HCT116 (cell line): Measurements from ENCODE around the gene GOLIM4. TPM values are rescaled to one million over a fixed set of nuclear protein-coding genes. Genes with fewer than 3 reads are reported as not detected.
A peak's percentile ranks its signal among the peaks of the same experiment; 100 is the strongest.
"Not testable (repeated sequence)": the region's sequence is repeated elsewhere in the genome, so short reads cannot be mapped to it uniquely, and the experiment has no call there.

Experiments used
- ATAC-seq: fragments of 200-7000 bp; cut with Tn5 transposase; 2 replicates; pipeline ENCODE4 v1.9.1; 2020; ENCODE audit warnings: mild to moderate bottlenecking, moderate library complexity
- BruUV-seq: library from RNA; stranded (reverse); fragments of 400-500 nt; replicated peaks from 2 replicates; lab custom pipeline; 2021; lab: Mats Ljungman, UMichigan
- CTCF ChIA-PET: fragments of 300-600 bp; sonication (Branson Sonifier 250); formaldehyde crosslinking; loops from one replicate; lab custom pipeline; 2021; ENCODE audit warnings: antibody characterized with exemption; lab: Charles Lee
- POLR2A ChIA-PET: fragments of 300-600, 350-600 bp; sonication (Branson Sonifier 250); formaldehyde crosslinking; loops from one replicate; lab custom pipeline; 2021; ENCODE audit warnings: antibody characterized with exemption; lab: Charles Lee
- RAD21 ChIA-PET, 2 experiments: fragments of 300-600 bp; sonication (Branson Sonifier 250); formaldehyde crosslinking; loops; one replicate each; lab custom pipeline; 2023; ENCODE audit warnings: low total read pairs in 2 of 2; ENCODE audit not compliant: uncharacterized antibody in 2 of 2, unreplicated experiment in 2 of 2, low non-redundant PET in 1 of 2; lab: Charles Lee
- DNase-seq: peaks from one replicate; pipeline ENCODE4 v3.0.0-alpha.2; 2010; ENCODE audit warnings: low read depth, low spot score
- H2AFZ ChIP-seq: fragments of 200-600 bp; shearing (Covaris generic), sonication (generic); 2 replicates; pipeline ENCODE4 v1.6.1; 2017; ENCODE audit warnings: low read depth, mixed run types, mixed read lengths, antibody characterized with exemption, low read length; ENCODE audit not compliant: poor library complexity, severe bottlenecking
- H3K27ac ChIP-seq: 2 replicates; pipeline ENCODE4 v1.5.1; 2012; ENCODE audit warnings: low read depth, low read length
- H3K27me3 ChIP-seq: fragments of 200-600 bp; sonication (generic); 2 replicates; pipeline ENCODE4 v1.6.1; 2016; ENCODE audit warnings: mixed run types, low read length, mixed read lengths; ENCODE audit not compliant: insufficient read depth
- H3K36me3 ChIP-seq, 2 experiments: fragments of 200-500 bp in 1 of 2; fragments of 200-600 bp in 1 of 2; sonication (Bioruptor generic) in 1 of 2; sonication (generic) in 1 of 2; 2 replicates each; pipeline versions ENCODE4 v1.5.1 to v1.6.1; 2014 to 2016; ENCODE audit warnings: low read length in 2 of 2, inconsistent platforms in 1 of 2, mixed read lengths in 1 of 2, mixed run types in 1 of 2; ENCODE audit not compliant: insufficient read depth in 2 of 2, control insufficient read depth in 1 of 2
- H3K4me1 ChIP-seq, 2 experiments: fragments of 200-600 bp in 1 of 2; sonication (generic) in 1 of 2; 2 replicates each; pipeline versions ENCODE4 v1.5.1 to v1.6.1; 2012 to 2017; ENCODE audit warnings: low read length in 2 of 2, inconsistent platforms in 1 of 2, mild to moderate bottlenecking in 1 of 2, mixed read lengths in 1 of 2, mixed run types in 1 of 2, moderate library complexity in 1 of 2; ENCODE audit not compliant: insufficient read depth in 2 of 2, control insufficient read depth in 1 of 2
- H3K4me2 ChIP-seq: fragments of 200-600 bp; sonication (generic); 2 replicates; pipeline ENCODE4 v1.6.1; 2017; ENCODE audit warnings: mixed run types, low read length, mixed read lengths
- H3K4me3 ChIP-seq, 2 experiments: fragments of 200-600 bp in 1 of 2; sonication (generic) in 1 of 2; replicated peaks in 1 of 2; 2 replicates each; pipeline ENCODE4 v1.5.1; 2011 to 2016; ENCODE audit warnings: low read length in 2 of 2, control low read depth in 1 of 2, low read depth in 1 of 2, mild to moderate bottlenecking in 1 of 2, mixed read lengths in 1 of 2, mixed run types in 1 of 2
- H3K79me2 ChIP-seq: fragments of 200-600 bp; sonication (generic); 2 replicates; pipeline ENCODE4 v1.6.1; 2017; ENCODE audit warnings: mild to moderate bottlenecking, mixed run types, low read length, moderate library complexity, mixed read lengths; ENCODE audit not compliant: insufficient read depth
- H3K9ac ChIP-seq: fragments of 200-600 bp; sonication (generic); 2 replicates; pipeline ENCODE4 v1.6.1; 2016; ENCODE audit warnings: low read length, mixed read lengths
- H3K9me2 ChIP-seq: fragments of 200-600 bp; sonication (generic), shearing (Covaris generic); 2 replicates; pipeline ENCODE4 v1.6.1; 2017; ENCODE audit warnings: mixed run types, mild to moderate bottlenecking, moderate library complexity; ENCODE audit not compliant: insufficient read depth
- H3K9me3 ChIP-seq, 2 experiments: fragments of 200-500 bp in 1 of 2; fragments of 200-600 bp in 1 of 2; sonication (Bioruptor generic) in 1 of 2; sonication (generic) in 1 of 2; 2 replicates each; pipeline ENCODE4 v1.6.1; 2014 to 2017; ENCODE audit warnings: low read length in 2 of 2, mixed read lengths in 2 of 2, inconsistent platforms in 1 of 2, low read depth in 1 of 2, mild to moderate bottlenecking in 1 of 2, mixed run types in 1 of 2, moderate library complexity in 1 of 2; ENCODE audit not compliant: control insufficient read depth in 1 of 2, insufficient read depth in 1 of 2
- H4K20me1 ChIP-seq: fragments of 200-600 bp; sonication (generic), shearing (Covaris generic); 2 replicates; pipeline ENCODE4 v1.6.1; 2017; ENCODE audit warnings: mixed run types, mild to moderate bottlenecking, moderate library complexity; ENCODE audit not compliant: insufficient read depth
- CEBPB ChIP-seq: IDR thresholded peaks from 2 replicates; pipeline ENCODE4 v1.6.1; 2012; ENCODE audit warnings: low read depth
- EZH2 ChIP-seq: fragments of 200-600 bp; sonication (generic); IDR thresholded peaks from 2 replicates; pipeline ENCODE4 v1.6.1; 2017; ENCODE audit warnings: antibody characterized with exemption, mixed run types
- FOSL1 ChIP-seq: IDR thresholded peaks from 2 replicates; pipeline ENCODE4 v1.6.1; 2012; ENCODE audit warnings: low read depth
- POLR2A ChIP-seq: IDR thresholded peaks from 2 replicates; pipeline ENCODE4 v1.7.0; 2011; ENCODE audit warnings: borderline replicate concordance; ENCODE audit not compliant: insufficient read depth, insufficient read length; ENCODE audit errors: extremely low read depth
- SIN3A ChIP-seq: IDR thresholded peaks from 2 replicates; pipeline ENCODE4 v1.6.1; 2012; ENCODE audit warnings: low read depth
- SP1 ChIP-seq: IDR thresholded peaks from 2 replicates; pipeline ENCODE4 v1.6.1; 2012; ENCODE audit warnings: low read depth
- SRF ChIP-seq: IDR thresholded peaks from 2 replicates; pipeline ENCODE4 v1.6.1; 2012; ENCODE audit warnings: low read depth
- ZFX ChIP-seq: fragments of 450-650 bp; IDR thresholded peaks from 2 replicates; pipeline ENCODE4 v1.6.1; 2017
- intact Hi-C: fragments of 100-400 bp; cut with micrococcal nuclease; formaldehyde crosslinking; loops from 2 replicates; pipeline ENCODE4 v1.10.0; 2022
- total RNA-seq: library from RNA; stranded (reverse); gene quantifications from one replicate; pipeline ENCODE4 v1.2.1, GENCODE V29; 2021; ENCODE audit not compliant: unreplicated experiment
- TF ChIP-seq, protein P1 (sequence below): IDR thresholded peaks from 2 replicates; pipeline ENCODE4 v1.6.1; 2012; ENCODE audit warnings: low read depth

Gene GOLIM4
- total RNA-seq, 1 experiment from 2014 or later = 10.6 TPM

- TF ChIP-seq FOSL1 = peak; percentile 93
- peak; percentile 95 for TF ChIP-seq SP1
- TF ChIP-seq POLR2A = no peak
Measured at GRCh38 chr3:168024537-168024941, 71.2 kb downstream of the GOLIM4 start (continued).

DNA sequence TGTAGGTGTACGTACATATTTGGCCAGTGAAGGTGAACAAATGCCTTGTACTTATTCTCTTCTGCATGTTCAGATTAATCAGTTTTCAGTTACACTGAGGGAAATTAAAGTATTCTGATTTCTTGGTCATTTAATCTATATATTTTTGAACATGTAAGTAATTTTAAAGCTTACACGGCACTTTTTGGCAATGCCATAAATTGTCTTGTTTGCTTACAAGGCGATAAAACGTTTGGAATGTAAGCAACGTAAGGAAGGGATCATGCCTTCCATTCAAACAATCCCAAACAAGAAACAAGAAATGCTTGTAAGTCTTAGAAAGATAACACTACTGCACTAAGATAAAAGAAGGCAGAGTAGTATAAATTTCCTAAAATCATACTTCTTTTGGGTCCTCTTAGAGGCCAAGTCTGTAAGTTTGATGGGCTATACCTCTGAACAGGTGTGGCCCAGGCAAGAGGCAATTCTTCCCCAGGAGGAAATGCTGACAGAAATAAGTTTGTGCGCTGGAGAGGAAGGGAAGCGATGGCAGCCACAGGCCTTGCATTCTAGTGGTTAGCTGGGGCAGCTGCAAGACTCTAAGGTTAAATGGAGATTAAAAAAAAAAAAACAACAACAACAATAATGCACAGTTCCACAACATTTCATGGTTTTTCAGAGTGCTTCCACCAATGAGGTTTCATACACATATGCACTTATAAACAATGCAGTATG, 73.8 kb downstream of the GOLIM4 start:
- H4K20me1 ChIP-seq = no peaks in the 10 kb centered on the region
- no peaks in the 10 kb centered on the region; a peak in 1 of 4 replicates for H3K36me3 ChIP-seq
- H3K4me1 ChIP-seq = peaks cover 15 to 22% of the 10 kb centered on the region in 2 experiments
- H3K27ac ChIP-seq = no peak overlapping the region
- DNase-seq = no peak
- H3K79me2 ChIP-seq = no peaks in the 10 kb centered on the region
- ChIA-PET POLR2A (no interaction called here), RAD21 (no interaction called here), CTCF (no interaction called here)
- BruUV-seq = no TSS peak
- no peak for TF ChIP-seq SIN3A
- TF ChIP-seq SRF = no peak
- TF ChIP-seq EZH2 = no peak
- no peak for TF ChIP-seq ZFX
- TF ChIP-seq, protein P1, sequence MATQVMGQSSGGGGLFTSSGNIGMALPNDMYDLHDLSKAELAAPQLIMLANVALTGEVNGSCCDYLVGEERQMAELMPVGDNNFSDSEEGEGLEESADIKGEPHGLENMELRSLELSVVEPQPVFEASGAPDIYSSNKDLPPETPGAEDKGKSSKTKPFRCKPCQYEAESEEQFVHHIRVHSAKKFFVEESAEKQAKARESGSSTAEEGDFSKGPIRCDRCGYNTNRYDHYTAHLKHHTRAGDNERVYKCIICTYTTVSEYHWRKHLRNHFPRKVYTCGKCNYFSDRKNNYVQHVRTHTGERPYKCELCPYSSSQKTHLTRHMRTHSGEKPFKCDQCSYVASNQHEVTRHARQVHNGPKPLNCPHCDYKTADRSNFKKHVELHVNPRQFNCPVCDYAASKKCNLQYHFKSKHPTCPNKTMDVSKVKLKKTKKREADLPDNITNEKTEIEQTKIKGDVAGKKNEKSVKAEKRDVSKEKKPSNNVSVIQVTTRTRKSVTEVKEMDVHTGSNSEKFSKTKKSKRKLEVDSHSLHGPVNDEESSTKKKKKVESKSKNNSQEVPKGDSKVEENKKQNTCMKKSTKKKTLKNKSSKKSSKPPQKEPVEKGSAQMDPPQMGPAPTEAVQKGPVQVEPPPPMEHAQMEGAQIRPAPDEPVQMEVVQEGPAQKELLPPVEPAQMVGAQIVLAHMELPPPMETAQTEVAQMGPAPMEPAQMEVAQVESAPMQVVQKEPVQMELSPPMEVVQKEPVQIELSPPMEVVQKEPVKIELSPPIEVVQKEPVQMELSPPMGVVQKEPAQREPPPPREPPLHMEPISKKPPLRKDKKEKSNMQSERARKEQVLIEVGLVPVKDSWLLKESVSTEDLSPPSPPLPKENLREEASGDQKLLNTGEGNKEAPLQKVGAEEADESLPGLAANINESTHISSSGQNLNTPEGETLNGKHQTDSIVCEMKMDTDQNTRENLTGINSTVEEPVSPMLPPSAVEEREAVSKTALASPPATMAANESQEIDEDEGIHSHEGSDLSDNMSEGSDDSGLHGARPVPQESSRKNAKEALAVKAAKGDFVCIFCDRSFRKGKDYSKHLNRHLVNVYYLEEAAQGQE = no peak
- TF ChIP-seq CEBPB = no peak
- no peaks in the 10 kb centered on the region for H3K9me2 ChIP-seq
- no peak overlapping the region for H3K4me3 ChIP-seq
- intact Hi-C loops = no loop called here
- no peak overlapping the region for H3K4me2 ChIP-seq
- no peak overlapping the region for H3K9ac ChIP-seq
- H2AFZ ChIP-seq = no peak overlapping the region
- no peak for ATAC-seq
- H3K27me3 ChIP-seq = no peaks in the 10 kb centered on the region
- no peaks in the 10 kb centered on the region for H3K9me3 ChIP-seq

DNA sequence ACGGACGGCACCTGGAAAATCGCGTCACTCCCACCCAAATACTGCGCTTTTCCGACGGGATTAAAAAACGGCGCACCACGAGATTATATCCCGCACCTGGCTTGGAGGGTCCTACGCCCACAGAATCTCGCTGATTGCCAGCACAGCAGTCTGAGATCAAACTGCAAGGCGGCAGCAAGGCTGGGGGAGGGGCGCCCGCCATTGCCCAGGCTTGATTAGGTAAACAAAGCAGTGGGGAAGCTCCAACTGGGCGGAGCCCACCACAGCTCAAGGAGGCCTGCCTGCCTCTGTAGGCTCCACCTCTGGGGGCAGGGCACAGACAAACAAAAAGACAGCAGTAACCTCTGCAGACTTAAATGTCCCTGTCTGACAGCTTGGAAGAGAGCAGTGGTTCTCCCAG, 84.4 kb downstream of the GOLIM4 start:
- H3K4me1 ChIP-seq, DNase-seq, POLR2A ChIA-PET, intact Hi-C loops, CTCF ChIA-PET, H3K4me3 ChIP-seq, H3K79me2 ChIP-seq, H3K9me3 ChIP-seq, H3K9me2 ChIP-seq, H3K4me2 ChIP-seq, BruUV-seq, H3K9ac ChIP-seq, ATAC-seq, H3K27ac ChIP-seq, RAD21 ChIA-PET, H3K36me3 ChIP-seq, H2AFZ ChIP-seq, H4K20me1 ChIP-seq, H3K27me3 ChIP-seq: not testable (repeated sequence)
